GM18870 (cell line): ENCODE measurements around the gene DUSP8.
"Not testable (repeated sequence)": the region's sequence is repeated elsewhere in the genome, so short reads cannot be mapped to it uniquely, and the experiment has no call there.

Source experiments
- ATAC-seq: cut with Tn5 transposase; IDR thresholded peaks from one replicate; pipeline ENCODE4 v1.9.1; 2021; ENCODE audit warnings: moderate library complexity; ENCODE audit not compliant: unreplicated experiment

DUSP8 gene

DNA sequence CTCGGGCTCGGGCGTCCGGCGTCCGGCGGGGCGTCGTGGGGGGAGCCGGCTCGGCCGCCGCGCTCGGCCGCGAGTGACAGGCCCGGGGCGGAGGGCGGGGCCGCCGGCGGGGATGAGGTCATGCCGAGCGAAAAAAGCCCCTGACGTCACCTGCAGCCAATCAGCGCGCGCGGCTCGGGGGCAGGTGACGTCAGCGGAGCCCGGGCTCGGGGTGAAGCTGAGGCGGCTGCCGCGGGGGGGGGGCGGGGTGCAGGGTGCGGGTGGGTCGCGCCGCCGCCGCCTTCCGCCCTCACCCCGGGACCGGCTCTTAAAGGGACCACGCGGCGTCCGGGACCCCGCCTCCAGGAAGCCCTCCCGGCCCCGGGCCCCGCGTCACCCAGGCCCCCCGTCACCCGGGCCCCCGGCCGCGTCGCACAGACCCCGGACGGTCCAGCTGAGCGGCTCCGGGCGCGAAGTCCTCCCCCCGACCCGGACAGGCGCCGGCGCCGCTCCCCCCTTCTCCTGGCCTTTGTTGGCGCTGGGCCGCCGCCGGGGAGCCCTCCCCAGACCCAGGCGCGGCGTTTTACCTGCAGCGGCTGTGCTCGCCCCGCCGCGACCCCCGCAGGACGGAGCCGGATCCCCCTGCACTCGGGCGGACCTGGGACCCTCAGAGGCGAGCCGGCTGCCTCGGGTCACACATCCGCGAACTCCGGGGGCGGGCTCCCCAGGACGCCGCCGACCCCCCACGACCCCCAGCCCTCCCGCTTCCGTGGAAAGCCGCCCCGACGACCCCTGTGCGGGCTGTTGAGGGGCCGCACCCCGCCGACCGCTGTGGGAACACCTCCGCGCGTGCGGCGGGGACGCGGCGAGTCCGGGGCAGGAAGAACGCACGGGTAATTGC lies at the start of gene DUSP8:
Gene DUSP8, minus strand, starts transcription at position 75 of the 880 bp plus-strand sequence. CDS start 6,445 bp downstream, outside the sequence.
- no peak for ATAC-seq

GRCh38 chr11:1619449-1619848 lies 47.4 kb upstream of the DUSP8 start:
- ATAC-seq = no peak

DNA sequence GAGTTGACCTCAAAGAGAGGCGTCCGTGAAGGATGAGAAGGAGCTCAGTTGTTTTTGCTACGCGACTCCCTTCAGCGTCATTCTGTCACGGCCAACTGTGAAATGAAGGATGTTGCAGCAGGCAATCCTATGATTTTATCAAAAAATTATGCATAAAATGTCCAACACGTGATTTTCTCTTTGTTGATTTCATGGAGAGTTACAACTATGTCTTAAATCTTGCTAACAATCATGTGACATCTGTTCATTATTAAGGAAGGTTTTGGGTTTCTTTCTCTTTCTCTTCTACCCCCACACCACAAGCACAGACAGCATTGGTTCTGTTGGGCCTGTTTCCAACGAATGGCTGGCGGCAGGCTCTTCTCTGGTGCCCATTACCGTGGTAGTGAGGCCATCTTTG lies 46.2 kb upstream of the DUSP8 start:
- ATAC-seq = no peak

- ATAC-seq = no peak
Measured at GRCh38 chr11:1608363-1608762, 36.3 kb upstream of the DUSP8 start, which contains the start of gene KRTAP5-3. KRTAP5-3 (minus strand) TSS chr11:1608463; CDS start chr11:1608385, 78 bp downstream.

DNA sequence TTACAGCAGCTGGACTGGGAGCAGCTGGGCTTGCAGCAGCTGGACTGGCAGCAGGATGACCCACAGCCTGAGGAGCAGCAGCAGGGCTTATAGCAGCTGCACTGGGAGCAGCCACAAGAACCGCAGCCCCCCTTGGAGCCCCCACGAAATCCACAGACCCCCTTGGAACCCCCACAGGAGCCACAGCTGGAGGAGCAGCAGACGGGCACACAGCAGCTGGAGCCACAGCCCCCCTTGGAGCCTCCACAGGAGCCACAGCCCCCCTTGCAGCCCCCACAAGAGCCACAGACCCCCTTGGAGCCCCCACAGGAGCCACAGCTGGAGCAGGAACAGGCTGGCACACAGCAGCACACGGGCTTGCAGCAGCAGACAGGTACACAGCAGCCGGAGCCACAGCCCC lies 35.8 kb upstream of the DUSP8 start:
- ATAC-seq = not testable (repeated sequence)

DNA sequence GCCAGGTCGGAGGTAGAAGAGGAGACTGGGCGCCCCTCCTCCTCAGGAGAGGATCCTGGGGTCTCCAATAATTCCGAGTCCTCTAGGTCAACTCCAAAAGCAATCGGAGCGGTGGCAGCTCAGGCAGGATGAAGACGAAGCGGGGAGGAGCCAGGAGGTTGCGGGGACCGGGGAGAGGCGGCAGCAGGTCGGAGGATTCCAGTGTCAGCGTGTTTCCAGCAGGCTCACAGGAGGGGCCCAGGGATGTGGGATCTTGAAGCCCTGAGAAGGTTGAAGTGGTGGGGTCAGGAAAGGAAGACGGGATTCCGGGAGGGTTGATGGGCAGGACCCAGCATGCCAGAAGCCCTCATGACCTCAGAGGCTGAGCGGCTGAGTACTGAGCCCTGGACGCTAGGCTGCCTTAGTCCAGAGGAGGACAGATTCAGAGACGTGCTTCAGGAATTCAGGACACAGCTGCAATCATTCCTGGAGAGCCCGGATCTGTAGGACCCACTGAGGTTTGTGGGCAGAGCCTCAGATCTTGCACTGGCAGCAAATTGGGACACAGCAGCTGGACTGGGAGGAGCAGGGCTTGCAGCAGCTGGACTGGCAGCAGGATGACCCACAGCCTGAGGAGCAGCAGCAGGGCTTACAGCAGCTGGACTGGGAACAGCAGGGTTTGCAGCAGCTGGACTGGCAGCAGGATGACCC lies 35.2 kb upstream of the DUSP8 start:
- ATAC-seq = not testable (repeated sequence)

DNA sequence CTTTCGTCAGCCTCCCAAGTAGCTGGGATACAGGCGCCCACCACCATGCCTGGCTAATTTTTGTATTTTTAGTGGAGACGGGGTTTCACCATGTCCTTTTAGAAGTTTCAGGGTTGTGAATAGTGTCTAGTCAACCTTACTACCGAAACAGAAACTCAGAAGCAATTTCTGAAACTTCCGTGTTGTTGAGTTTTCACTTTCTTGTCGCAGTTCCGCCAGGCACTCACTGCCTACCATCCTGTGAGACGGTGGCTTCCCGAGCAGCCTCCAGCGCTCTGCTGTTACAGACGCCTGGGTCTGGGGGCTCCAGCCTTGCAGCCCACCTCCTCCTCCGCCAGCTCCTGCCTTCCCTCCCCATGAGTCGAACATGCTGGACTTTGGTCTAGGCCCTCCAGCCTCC lies 33.9 kb upstream of the DUSP8 start:
- not testable (repeated sequence) for ATAC-seq

DNA sequence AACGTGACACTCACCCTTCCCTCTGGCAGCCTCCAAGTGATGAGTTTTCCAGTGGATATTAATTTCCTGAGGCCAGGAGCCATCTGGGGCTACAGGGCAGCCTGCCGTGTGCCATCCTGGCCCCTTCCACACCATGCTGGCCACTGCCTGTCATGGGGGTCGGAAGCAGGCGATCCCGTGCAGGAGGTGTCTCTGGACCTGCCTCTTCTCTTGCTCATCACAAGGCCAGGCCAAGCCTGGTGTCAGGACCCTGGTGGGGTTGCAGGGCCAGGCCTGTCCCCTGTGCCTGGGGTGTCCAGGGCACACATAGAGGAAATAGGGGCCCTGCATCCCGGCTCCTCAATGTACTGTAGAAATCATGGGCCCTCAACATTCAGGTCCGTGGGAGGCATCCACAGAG lies 32.6 kb upstream of the DUSP8 start:
- no peak for ATAC-seq

DNA sequence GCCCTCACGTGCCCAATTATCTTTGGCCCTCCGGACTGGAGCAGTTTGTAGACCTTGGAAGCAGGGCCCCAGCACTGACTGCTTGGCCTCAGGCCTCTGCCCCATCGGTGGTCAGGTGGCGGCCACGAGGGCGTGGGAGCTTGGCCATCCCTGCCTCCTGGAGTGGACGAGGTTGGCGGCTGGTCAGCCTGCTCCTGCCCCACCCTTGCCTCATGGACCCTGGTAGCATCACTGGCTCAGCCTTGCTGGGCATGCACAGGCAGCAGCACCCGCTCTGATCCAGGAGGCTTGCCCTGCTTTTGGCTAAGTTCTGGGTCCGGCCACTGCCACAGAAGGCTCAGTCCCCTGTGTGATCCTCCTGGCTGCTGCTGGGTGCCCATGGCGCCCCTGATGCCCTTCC lies 32.1 kb upstream of the DUSP8 start:
- no peak for ATAC-seq

DNA sequence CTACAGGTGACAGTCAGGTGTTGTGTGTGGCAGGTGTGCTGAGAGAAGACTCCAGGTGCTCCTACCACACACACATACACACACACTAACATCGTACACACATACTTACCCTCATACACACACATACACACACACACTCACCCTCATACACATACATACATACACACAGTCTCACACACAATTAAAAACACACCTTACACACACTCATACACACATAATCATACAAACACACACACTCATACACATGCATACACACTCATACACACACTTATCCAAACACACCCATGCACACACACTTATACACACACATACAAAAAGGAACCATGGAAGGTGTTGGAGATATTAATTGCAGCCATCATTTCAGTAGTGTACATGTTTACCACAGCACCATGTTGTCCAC lies 31.6 kb upstream of the DUSP8 start:
- no peak for ATAC-seq

- not testable (repeated sequence) for ATAC-seq
Measured at GRCh38 chr11:1601663-1602062, 29.6 kb upstream of the DUSP8 start.

DNA sequence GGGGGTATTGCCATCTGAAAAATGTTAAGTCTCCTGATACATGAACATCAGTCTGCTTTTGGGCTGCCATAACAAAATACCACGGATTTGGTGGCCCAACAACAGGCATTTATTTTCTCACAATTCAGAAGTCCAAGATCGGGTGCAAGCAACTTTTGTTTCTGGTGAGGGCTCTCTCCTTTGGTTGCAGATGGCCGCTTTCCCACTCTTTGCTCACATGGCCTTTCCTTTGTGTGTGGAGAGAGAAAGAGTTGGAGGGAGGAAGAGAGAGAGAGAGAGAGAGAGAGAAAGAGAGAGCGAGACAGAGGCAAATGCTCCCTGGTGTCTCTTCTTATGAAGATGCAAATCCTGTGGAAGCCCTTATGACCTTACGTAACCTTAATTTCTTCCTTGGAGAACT lies 28.6 kb upstream of the DUSP8 start:
- ATAC-seq = no peak

DNA sequence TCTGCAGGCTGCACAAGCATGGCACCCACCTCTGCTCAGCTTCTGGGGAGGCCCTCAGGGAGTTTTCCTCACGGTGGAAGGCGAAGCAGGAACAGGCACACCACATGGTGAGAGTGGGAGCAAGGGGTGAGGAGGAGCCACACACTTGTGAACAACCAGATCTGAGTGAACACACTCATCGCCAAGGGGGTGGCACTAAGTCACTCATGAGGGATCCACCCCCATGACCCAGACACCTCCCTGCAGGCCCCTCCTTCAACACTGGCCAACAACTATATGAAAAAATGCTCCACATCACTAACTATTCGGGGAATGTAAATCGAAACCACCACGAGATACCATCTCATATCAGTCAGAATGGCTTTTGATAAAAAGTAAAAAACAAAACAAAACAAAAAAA lies 26.7 kb upstream of the DUSP8 start:
- ATAC-seq = no peak

DNA sequence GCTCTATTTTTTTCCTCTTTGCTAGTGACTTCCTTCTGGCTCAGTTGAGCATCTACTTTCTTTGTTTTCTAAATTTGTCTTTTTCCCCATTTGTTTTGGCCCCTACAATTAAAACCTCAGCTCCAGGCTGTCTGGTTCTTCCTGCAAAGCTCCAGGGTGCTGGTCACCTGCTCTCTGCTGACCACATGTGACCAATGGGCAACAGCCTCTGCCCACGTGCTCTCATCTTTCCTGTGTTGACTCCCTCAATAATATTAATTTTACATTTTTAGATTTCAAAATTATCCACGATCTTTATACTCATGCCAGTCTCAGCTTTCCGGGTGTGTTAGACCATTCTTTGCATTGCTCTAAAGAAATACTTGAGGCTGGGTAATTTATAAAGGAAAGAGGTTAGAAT lies 26.3 kb upstream of the DUSP8 start:
- ATAC-seq = not testable (repeated sequence)

- ATAC-seq = no peak
Measured at GRCh38 chr11:1597994-1598380, 25.9 kb upstream of the DUSP8 start, which contains the start of gene KRTAP5-2. KRTAP5-2 (minus strand) TSS chr11:1598294; CDS start chr11:1598250, 44 bp downstream.

- no peak for ATAC-seq
Measured at GRCh38 chr11:1597331-1597993, 25.4 kb upstream of the DUSP8 start.

DNA sequence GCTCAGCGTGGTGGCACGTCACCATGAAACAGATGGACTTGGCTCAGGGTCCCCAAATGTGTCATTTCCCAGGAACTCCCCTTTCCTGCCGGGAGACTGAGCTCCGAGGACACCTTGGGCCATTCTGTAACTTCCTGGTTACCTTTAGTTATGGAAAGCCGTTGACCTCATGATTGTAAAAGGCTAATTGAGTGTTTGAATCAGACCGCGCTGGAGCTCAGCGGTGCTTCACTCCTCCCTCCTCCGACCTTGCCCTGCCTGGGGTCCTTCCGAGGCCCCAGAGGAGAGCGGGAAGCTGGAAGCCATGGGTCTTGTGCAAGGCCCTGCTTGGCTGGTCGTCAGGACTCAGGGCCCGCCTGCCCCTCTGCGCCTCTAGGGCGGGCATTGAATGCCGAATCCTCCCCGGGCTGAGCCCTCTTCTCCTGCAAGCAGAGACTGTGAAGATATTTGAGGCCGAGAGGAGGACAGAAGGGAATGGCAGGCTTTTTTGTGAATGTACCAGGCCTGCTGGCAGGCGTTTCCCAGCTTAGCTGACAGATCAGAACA lies 24.6 kb upstream of the DUSP8 start:
- not testable (repeated sequence) for ATAC-seq

- not testable (repeated sequence) for ATAC-seq
Measured at GRCh38 chr11:1595994-1596575, 24.0 kb upstream of the DUSP8 start.

- no peak for ATAC-seq
Measured at GRCh38 chr11:1592628-1593027, 20.6 kb upstream of the DUSP8 start.

DNA sequence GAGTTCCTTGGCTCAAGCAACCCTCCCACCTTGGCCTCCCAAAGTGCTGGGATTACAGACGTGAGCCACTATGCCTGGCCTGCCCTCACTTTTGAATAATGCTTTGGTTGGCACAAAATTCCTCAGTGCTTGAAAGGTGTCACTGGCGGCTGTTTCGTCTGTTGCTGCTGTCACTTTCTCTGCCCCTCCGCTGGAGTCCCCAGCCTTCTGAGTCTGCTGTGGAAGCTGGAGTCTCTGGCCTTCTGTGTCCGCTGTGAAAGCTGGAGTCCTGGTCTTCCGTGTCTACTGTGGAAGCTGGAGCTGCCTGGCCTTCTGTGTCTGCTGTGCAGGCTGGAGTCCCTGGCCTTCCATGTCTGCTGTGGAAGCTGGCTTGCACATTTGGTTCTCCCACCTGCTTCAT lies 17.9 kb upstream of the DUSP8 start:
- ATAC-seq = no peak
